Pancreas (tissue), 10 donors: ENCODE results near the gene F7. TPM values are rescaled to one million over a fixed set of nuclear protein-coding genes. Genes with fewer than 3 reads are reported as not detected.

Source experiments
- ATAC-seq, 4 donors: fragments of 200-7000 bp; cut with Tn5 transposase; one replicate each; pipeline versions ENCODE4 v1.8.0 to v1.9.1; 2020; ENCODE audit warnings: mild to moderate bottlenecking in 4 of 4, moderate library complexity in 4 of 4
- DNase-seq, 6 donors: peaks; one replicate each; pipeline ENCODE4 v3.0.0-alpha.2; 2020
- FAIRE-seq: peaks from 2 replicates; lab custom pipeline; 2012; peaks lifted over from hg19 to GRCh38; lab: Jason Lieb, UNC
- H3K27ac ChIP-seq, 4 donors: fragments of 200-600 bp; sonication (generic); 1 replicate in 3 of 4; 2 replicates in 1 of 4; pipeline versions ENCODE4 v1.5.0 to v1.8.0; 2020
- H3K27me3 ChIP-seq, 4 donors: fragments of 200-600 bp; one replicate each; pipeline ENCODE4 v1.8.0; 2021
- H3K36me3 ChIP-seq, 3 donors: fragments of 200-600 bp; sonication (generic) in 1 of 3; one replicate each; pipeline versions ENCODE4 v1.5.0 to v1.8.0; 2020 to 2021
- H3K4me1 ChIP-seq, 3 donors: fragments of 200-600 bp; one replicate each; pipeline ENCODE4 v1.8.0; 2021
- H3K4me3 ChIP-seq, 4 donors: fragments of 200-600 bp; sonication (generic) in 2 of 4; one replicate each; pipeline versions ENCODE4 v1.5.0 to v1.8.0; 2020 to 2021
- H3K9me3 ChIP-seq, 4 donors: fragments of 200-600 bp; one replicate each; pipeline ENCODE4 v1.8.0; 2021
- CTCF ChIP-seq, 4 donors: fragments of 200-600 bp; sonication (generic) in 3 of 4; IDR thresholded peaks; one replicate each; pipeline versions ENCODE4 v1.5.0 to v1.8.0; 2021; ENCODE audit warnings: antibody characterized with exemption in 4 of 4
- WGBS, 2 donors: extraction: QIAGEN DNeasy Blood & Tissue Kit; methylation state at CpG; one replicate each; pipeline ENCODE4 v1.1.7; 2013; 5-methylcytosine and 5-hydroxymethylcytosine counted together
- intact Hi-C, 3 donors: fragments of 100-400 bp; cut with DNase I; formaldehyde crosslinking; loops; one replicate each; pipeline versions ENCODE4 v1.11.1 to v1.14.2; 2022
- polyA plus RNA-seq, 2 donors: library from polyadenylated mRNA; stranded (reverse); fragments of 200-250 nt; gene quantifications; one replicate each; pipeline ENCODE4 v1.2.3, GENCODE V29; 2013
- total RNA-seq, 6 donors: library from RNA; stranded (reverse); fragmentation: NEBNext Ultra II Directional in 4 of 6; extraction: Animal tissue kit (Norgen Biotek cat#: 25700) in 4 of 6; gene quantifications; one replicate each; pipeline versions ENCODE4 v1.2.1 to v1.2.4, GENCODE V29; 2021 to 2023
- donor health status: healthy with polysubstance abuse.
- donor health status: DM: no; HTN: no; CAD: no; lungs with moderate emphysema.
- donor health status: DM: no; HTN: no; CAD: no.
- donor health status: control.
- donor health status: control.
- donor health status: Bipolar disorder and iron deficiency.
- donor health status: DM: yes; HTN: yes; CAD: no.
- donor health status: DM: no; HTN: no; CAD: no.
- donor health status: DM: no; HTN: no; CAD: no.
- donor health status: DM: yes; HTN: yes; CAD: no.

The F7 gene
- total and polyA plus RNA-seq, 8 donors = 0.13 to 0.96 (median 0.23) TPM; not detected in 2

- WGBS, 2 donors = 87 to 93% methylated on average over 13 of the region's 13 CpGs
- Histone ChIP-seq H3K4me1 (peaks cover 0 to 6% (median 5%) of the 10 kb centered on the region in 3 donors), H3K27me3 (no peaks in the 10 kb centered on the region), H3K9me3 (no peaks in the 10 kb centered on the region), H3K36me3 (no peaks in the 10 kb centered on the region), H3K4me3 (no peak overlapping the region), H3K27ac (no peak overlapping the region)
- ATAC-seq (no peak), DNase-seq (no peak), FAIRE-seq (no peak)
- TF ChIP-seq CTCF (IDR thresholded peaks at IDR 0.05) = no peak
- intact Hi-C loops = no loop called here
Measured at GRCh38 chr13:113148407-113148806, 42.8 kb downstream of the F7 start.

- WGBS, 2 donors = 87 to 88% methylated on average over 38 of the region's 38 CpGs
- ATAC-seq (no peak), FAIRE-seq (no peak), DNase-seq (no peak)
- Histone ChIP-seq H3K4me3 (no peak overlapping the region), H3K27ac (no peak overlapping the region), H3K27me3 (no peaks in the 10 kb centered on the region), H3K9me3 (no peaks in the 10 kb centered on the region), H3K4me1 (peaks cover 0 to 7% (median 5%) of the 10 kb centered on the region in 3 donors), H3K36me3 (no peaks in the 10 kb centered on the region)
- intact Hi-C loops = no loop called here
- TF ChIP-seq CTCF (IDR thresholded peaks at IDR 0.05) = no peak
Measured at GRCh38 chr13:113148940-113149503, 43.4 kb downstream of the F7 start.

GRCh38 chr13:113149711-113150549, 44.3 kb downstream of the F7 start:
- Histone ChIP-seq H3K4me3 (no peak overlapping the region), H3K36me3 (no peaks in the 10 kb centered on the region), H3K27me3 (no peaks in the 10 kb centered on the region), H3K4me1 (peaks cover 0 to 7% (median 5%) of the 10 kb centered on the region in 3 donors), H3K27ac (no peak overlapping the region), H3K9me3 (no peaks in the 10 kb centered on the region)
- ATAC-seq (no peak), DNase-seq (no peak), FAIRE-seq (no peak)
- intact Hi-C loops = no loop called here
- WGBS, 2 donors = 84 to 87% methylated on average over 26 of the region's 26 CpGs
- no peak for TF ChIP-seq CTCF (IDR thresholded peaks at IDR 0.05)

- whole genome bisulfite sequencing, 2 donors = 85 to 86% methylated on average over 31 of the region's 31 CpGs
- no peaks in the 10 kb centered on the region for H3K27me3 ChIP-seq
- no peak overlapping the region for H3K4me3 ChIP-seq
- no peaks in the 10 kb centered on the region for H3K9me3 ChIP-seq
- H3K4me1 ChIP-seq = peaks cover 0 to 7% (median 5%) of the 10 kb centered on the region in 3 donors
- FAIRE-seq (no peak), DNase-seq (no peak), ATAC-seq (no peak)
- no peak for TF ChIP-seq CTCF (IDR thresholded peaks at IDR 0.05)
- H3K27ac ChIP-seq = no peak overlapping the region
- no peaks in the 10 kb centered on the region for H3K36me3 ChIP-seq
- intact Hi-C loops = no loop called here
Measured at GRCh38 chr13:113150550-113151365, 45.2 kb downstream of the F7 start.
